ENCODE measurements around the gene NCAPD3.

Gene NCAPD3

GRCh38 chr11:134170177-134170918 is 53.4 kb downstream of the NCAPD3 start:
- Histone ChIP-seq H3K27me3 (ENCODE audit: insufficient read depth, low read depth) (no peaks in the 10 kb centered on the region), H3K4me2 (no peak overlapping the region), H3K9ac (no peak overlapping the region), H3K79me2 (ENCODE audit: insufficient read depth, low read depth) (no peaks in the 10 kb centered on the region), H3K36me3 (ENCODE audit: insufficient read depth) (no peaks in the 10 kb centered on the region), H4K20me1 (ENCODE audit: insufficient read depth) (no peaks in the 10 kb centered on the region), H3K4me1 (ENCODE audit: low read depth, poor library complexity, severe bottlenecking) (no peaks in the 10 kb centered on the region), H3K4me3 (IDR thresholded peaks at IDR 0.05; ENCODE audit: insufficient read depth, low read depth, low read length) (no peak overlapping the region), H2AFZ (ENCODE audit: low read depth) (no peak overlapping the region), H3K27ac (no peak overlapping the region)
- TF ChIP-seq CTCF (conservative IDR thresholded peaks at IDR 0.05; ENCODE audit: low read depth, low read length) = no peak

- no peaks in the 10 kb centered on the region for H3K36me3 ChIP-seq (ENCODE audit: insufficient read depth)
- no peaks in the 10 kb centered on the region for H4K20me1 ChIP-seq (ENCODE audit: insufficient read depth)
- no peaks in the 10 kb centered on the region for H3K4me1 ChIP-seq (ENCODE audit: low read depth, poor library complexity, severe bottlenecking)
- H2AFZ ChIP-seq (ENCODE audit: low read depth) = no peak overlapping the region
- no peaks in the 10 kb centered on the region for H3K27me3 ChIP-seq (ENCODE audit: insufficient read depth, low read depth)
- H3K27ac ChIP-seq = no peak overlapping the region
- H3K9ac ChIP-seq = no peak overlapping the region
- H3K4me2 ChIP-seq = no peak overlapping the region
- no peak for TF ChIP-seq CTCF (conservative IDR thresholded peaks at IDR 0.05; ENCODE audit: low read depth, low read length)
- no peaks in the 10 kb centered on the region for H3K79me2 ChIP-seq (ENCODE audit: insufficient read depth, low read depth)
- no peak overlapping the region for H3K4me3 ChIP-seq (IDR thresholded peaks at IDR 0.05; ENCODE audit: insufficient read depth, low read depth, low read length)
Measured at GRCh38 chr11:134164490-134165370, 59.0 kb downstream of the NCAPD3 start.

GRCh38 chr11:134159652-134160051 is 64.1 kb downstream of the NCAPD3 start:
- H3K4me3 ChIP-seq (IDR thresholded peaks at IDR 0.05; ENCODE audit: insufficient read depth, low read depth, low read length) = no peak overlapping the region
- H3K27me3 ChIP-seq (ENCODE audit: insufficient read depth, low read depth) = no peaks in the 10 kb centered on the region
- H3K4me2 ChIP-seq = no peak overlapping the region
- no peaks in the 10 kb centered on the region for H3K79me2 ChIP-seq (ENCODE audit: insufficient read depth, low read depth)
- no peaks in the 10 kb centered on the region for H3K4me1 ChIP-seq (ENCODE audit: low read depth, poor library complexity, severe bottlenecking)
- no peak overlapping the region for H3K9ac ChIP-seq
- TF ChIP-seq CTCF (conservative IDR thresholded peaks at IDR 0.05; ENCODE audit: low read depth, low read length) = no peak
- no peaks in the 10 kb centered on the region for H4K20me1 ChIP-seq (ENCODE audit: insufficient read depth)
- no peaks in the 10 kb centered on the region for H3K36me3 ChIP-seq (ENCODE audit: insufficient read depth)
- no peak overlapping the region for H3K27ac ChIP-seq
- H2AFZ ChIP-seq (ENCODE audit: low read depth) = no peak overlapping the region

- H3K9ac ChIP-seq = no peak overlapping the region
- H3K4me1 ChIP-seq (ENCODE audit: low read depth, poor library complexity, severe bottlenecking) = no peaks in the 10 kb centered on the region
- H3K27ac ChIP-seq = no peak overlapping the region
- no peaks in the 10 kb centered on the region for H4K20me1 ChIP-seq (ENCODE audit: insufficient read depth)
- TF ChIP-seq CTCF (conservative IDR thresholded peaks at IDR 0.05; ENCODE audit: low read depth, low read length) = no peak
- no peaks in the 10 kb centered on the region for H3K36me3 ChIP-seq (ENCODE audit: insufficient read depth)
- H3K27me3 ChIP-seq (ENCODE audit: insufficient read depth, low read depth) = no peaks in the 10 kb centered on the region
- no peaks in the 10 kb centered on the region for H3K79me2 ChIP-seq (ENCODE audit: insufficient read depth, low read depth)
- no peak overlapping the region for H3K4me2 ChIP-seq
- no peak overlapping the region for H3K4me3 ChIP-seq (IDR thresholded peaks at IDR 0.05; ENCODE audit: insufficient read depth, low read depth, low read length)
- no peak overlapping the region for H2AFZ ChIP-seq (ENCODE audit: low read depth)
Measured at GRCh38 chr11:134158023-134158422, 65.7 kb downstream of the NCAPD3 start.

Measured in KMS-11 (cell line).